Heart right ventricle (tissue), 16 donors: ENCODE results near the gene SLC6A9. TPM values are rescaled to one million over a fixed set of nuclear protein-coding genes. Genes with fewer than 3 reads are reported as not detected.

ENCODE experiments used
- ATAC-seq, 8 donors: fragments of 200-7000 bp; cut with Tn5 transposase; one replicate each; pipeline ENCODE4 v1.9.1; 2020; ENCODE audit warnings: mild to moderate bottlenecking in 8 of 8, moderate library complexity in 8 of 8, moderate number of reproducible peaks in 1 of 8
- DNase-seq, 2 donors: peaks; one replicate each; pipeline ENCODE4 v3.0.0-alpha.2; 2020
- H3K27ac ChIP-seq, 10 donors: fragments of 200-600 bp; sonication (generic) in 2 of 10; one replicate each; pipeline versions ENCODE4 v1.5.0 to v1.8.0; 2020 to 2022; ENCODE audit warnings: mild to moderate bottlenecking in 3 of 10
- H3K27me3 ChIP-seq, 7 donors: fragments of 200-600 bp; one replicate each; pipeline ENCODE4 v1.8.0; 2021 to 2022; ENCODE audit warnings: mild to moderate bottlenecking in 2 of 7
- H3K36me3 ChIP-seq, 9 donors: fragments of 200-600 bp; sonication (generic) in 1 of 9; one replicate each; pipeline versions ENCODE4 v1.5.0 to v1.8.0; 2020 to 2022; ENCODE audit warnings: mild to moderate bottlenecking in 2 of 9
- H3K4me1 ChIP-seq, 9 donors: fragments of 200-600 bp; sonication (generic) in 1 of 9; one replicate each; pipeline versions ENCODE4 v1.5.0 to v1.8.0; 2020 to 2022; ENCODE audit warnings: mild to moderate bottlenecking in 4 of 9
- H3K4me3 ChIP-seq, 10 donors: fragments of 200-600 bp; sonication (generic) in 2 of 10; one replicate each; pipeline versions ENCODE4 v1.5.0 to v1.8.0; 2020 to 2022; ENCODE audit warnings: mild to moderate bottlenecking in 7 of 10, moderate library complexity in 2 of 10
- H3K9me3 ChIP-seq, 11 donors: fragments of 200-600 bp in 10 of 11; sonication (generic) in 2 of 11; one replicate each; pipeline versions ENCODE4 v1.5.0 to v1.8.0; 2013 to 2022; ENCODE audit warnings: mild to moderate bottlenecking in 2 of 11, control low read depth in 1 of 11, moderate library complexity in 1 of 11
- WGBS, 2 donors: extraction: QIAGEN DNeasy Blood & Tissue Kit; methylation state at CpG; one replicate each; pipeline ENCODE4 v1.1.7; 2013; ENCODE audit warnings: inconsistent platforms in 1 of 2; 5-methylcytosine and 5-hydroxymethylcytosine counted together
- intact Hi-C, 10 donors: fragments of 100-400 bp; cut with DNase I; formaldehyde crosslinking; loops; one replicate each; pipeline versions ENCODE4 v1.11.1 to v1.14.2; 2022
- polyA plus RNA-seq, 2 donors: library from polyadenylated mRNA; stranded (reverse); fragments of 200-250 nt; gene quantifications; one replicate each; pipeline ENCODE4 v1.2.3, GENCODE V29; 2013
- total RNA-seq, 10 donors: library from RNA; stranded (reverse); fragmentation: NEBNext Ultra II Directional in 3 of 10; extraction: Animal tissue kit (Norgen Biotek cat#: 25700) in 3 of 10; gene quantifications; one replicate each; pipeline versions ENCODE4 v1.2.1 to v1.2.4, GENCODE V29; 2021 to 2023
- TF ChIP-seq, protein P1 (sequence below), 9 donors: fragments of 200-600 bp; sonication (generic) in 2 of 9; IDR thresholded peaks; one replicate each; pipeline versions ENCODE4 v1.5.0 to v1.8.0; 2021 to 2022; ENCODE audit warnings: antibody characterized with exemption in 9 of 9, mild to moderate bottlenecking in 5 of 9, moderate library complexity in 1 of 9
- donor health status: Arrhythmogenic right ventricular cardiomyopathy.
- donor health status: ischemic (EF 13 %, LVEDD 7.1; RV severe dilation, severe dysfunction).
- donor health status: healthy with polysubstance abuse.
- donor health status: DM: no; HTN: yes; CAD: no.
- donor health status: DM: no; HTN: no; CAD: no.
- donor health status: ischemic (EF 25% LVEDD 6.9; RV normal size, moderate dysfunction).
- donor health status: ischemic (EF 25% LVEDD 5.7; RV mildly dilated, moderate dysfunction).
- donor health status: healthy.
- donor health status: DM: yes; HTN: yes; CAD: no.
- donor health status: Ischemic cardiomyopathy.
- donor health status: ischemic (EF 35%, LVEDD 5.7; RV mildly dilated, moderate dysfunction).
- donor health status: nonischemic (EF 11% LVEDD 7.7; RV severe dilation, severe dysfunction).
- donor health status: DM: yes; HTN: yes; CAD: no.
- donor health status: PGD.
- donor health status: ischemic (EF 29% LVEDD 5.4; RV normal size, mild dysfunction).
- donor health status: nonischemic (EF 23%, LVEDD 6.1; RV moderate dilation, normal function).

SLC6A9 gene
- total and polyA plus RNA-seq, 12 donors: 0.32 to 1.7 (median 0.96) TPM

- ATAC-seq (no peak), DNase-seq (no peak)
- Histone ChIP-seq H3K9me3 (no peaks in the 10 kb centered on the region), H3K36me3 (no peaks in the 10 kb centered on the region), H3K4me1 (peaks cover 0 to 16% (median 0%) of the 10 kb centered on the region in 9 donors), H3K4me3 (no peak overlapping the region), H3K27ac (no peak overlapping the region), H3K27me3 (peaks cover 0 to 5% (median 0%) of the 10 kb centered on the region in 7 donors)
- intact Hi-C loops: no loop called here
- TF ChIP-seq, protein P1, sequence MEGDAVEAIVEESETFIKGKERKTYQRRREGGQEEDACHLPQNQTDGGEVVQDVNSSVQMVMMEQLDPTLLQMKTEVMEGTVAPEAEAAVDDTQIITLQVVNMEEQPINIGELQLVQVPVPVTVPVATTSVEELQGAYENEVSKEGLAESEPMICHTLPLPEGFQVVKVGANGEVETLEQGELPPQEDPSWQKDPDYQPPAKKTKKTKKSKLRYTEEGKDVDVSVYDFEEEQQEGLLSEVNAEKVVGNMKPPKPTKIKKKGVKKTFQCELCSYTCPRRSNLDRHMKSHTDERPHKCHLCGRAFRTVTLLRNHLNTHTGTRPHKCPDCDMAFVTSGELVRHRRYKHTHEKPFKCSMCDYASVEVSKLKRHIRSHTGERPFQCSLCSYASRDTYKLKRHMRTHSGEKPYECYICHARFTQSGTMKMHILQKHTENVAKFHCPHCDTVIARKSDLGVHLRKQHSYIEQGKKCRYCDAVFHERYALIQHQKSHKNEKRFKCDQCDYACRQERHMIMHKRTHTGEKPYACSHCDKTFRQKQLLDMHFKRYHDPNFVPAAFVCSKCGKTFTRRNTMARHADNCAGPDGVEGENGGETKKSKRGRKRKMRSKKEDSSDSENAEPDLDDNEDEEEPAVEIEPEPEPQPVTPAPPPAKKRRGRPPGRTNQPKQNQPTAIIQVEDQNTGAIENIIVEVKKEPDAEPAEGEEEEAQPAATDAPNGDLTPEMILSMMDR (IDR thresholded peaks at IDR 0.05): no peak
- 39 to 50% methylated on average over 1 of the region's 1 CpG for WGBS, 2 donors
Observed at GRCh38 chr1:44076066-44076465, 44.8 kb upstream of the SLC6A9 start.

GRCh38 chr1:44074415-44074814 lies 43.2 kb upstream of the SLC6A9 start:
- Histone ChIP-seq H3K27ac (no peak overlapping the region), H3K4me1 (peaks cover 0 to 19% (median 0%) of the 10 kb centered on the region in 9 donors), H3K4me3 (no peak overlapping the region), H3K27me3 (peaks cover 0 to 5% (median 0%) of the 10 kb centered on the region in 7 donors), H3K36me3 (no peaks in the 10 kb centered on the region), H3K9me3 (no peaks in the 10 kb centered on the region)
- intact Hi-C loops: no loop called here
- ATAC-seq (no peak), DNase-seq (no peak)
- WGBS, 2 donors: 62 to 73% methylated on average over 3 of the region's 3 CpGs
- TF ChIP-seq, protein P1 (IDR thresholded peaks at IDR 0.05): no peak

DNA sequence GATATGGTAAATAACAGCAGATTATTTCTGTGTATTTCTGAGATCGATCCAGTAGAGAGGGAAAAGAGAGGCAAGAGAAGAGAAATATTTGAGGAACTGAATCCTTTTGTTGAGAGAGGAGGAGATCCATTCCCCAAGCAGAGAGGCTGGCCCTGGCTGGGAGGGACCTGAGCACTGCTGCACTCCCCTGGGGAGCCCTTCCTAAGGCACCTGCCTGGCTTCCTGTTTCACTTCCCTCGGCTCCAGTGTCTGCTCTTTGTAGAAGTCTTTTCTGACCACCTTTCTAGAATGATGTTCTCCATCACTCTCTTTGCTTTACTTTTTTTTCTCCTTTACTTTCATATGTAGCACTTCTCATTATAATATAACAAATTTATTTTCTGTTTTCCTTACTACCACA lies 42.3 kb upstream of the SLC6A9 start:
- Histone ChIP-seq H3K4me1 (peaks cover 0 to 25% (median 0%) of the 10 kb centered on the region in 9 donors), H3K27me3 (peaks cover 0 to 5% (median 0%) of the 10 kb centered on the region in 7 donors), H3K27ac (no peak overlapping the region), H3K36me3 (no peaks in the 10 kb centered on the region), H3K9me3 (no peaks in the 10 kb centered on the region), H3K4me3 (no peak overlapping the region)
- TF ChIP-seq, protein P1 (IDR thresholded peaks at IDR 0.05): no peak
- intact Hi-C loops: no loop called here
- no peak for ATAC-seq
- DNase-seq: no peak
- WGBS, 2 donors: 70 to 78% methylated on average over 2 of the region's 2 CpGs

DNA sequence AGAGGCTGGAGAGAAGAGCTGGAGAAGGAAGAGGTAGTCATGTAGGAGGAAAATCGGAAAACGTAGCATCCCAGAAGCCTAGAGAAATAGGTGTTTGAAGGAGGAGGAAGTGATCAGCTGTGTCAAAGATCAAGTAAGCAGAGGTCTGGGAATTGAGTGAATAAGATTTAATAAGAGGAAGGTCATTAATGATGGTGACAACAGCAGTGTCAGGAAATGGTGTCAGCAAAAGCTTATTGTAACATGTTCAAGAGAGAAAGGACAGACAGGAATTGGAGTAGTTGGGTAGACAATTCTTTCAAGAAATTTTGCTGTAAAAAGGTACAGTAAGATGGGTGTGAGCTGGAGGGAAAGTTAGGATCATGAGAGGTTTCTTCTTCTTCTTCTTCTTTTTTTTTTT lies 41.6 kb upstream of the SLC6A9 start:
- peaks cover 0 to 31% (median 0%) of the 10 kb centered on the region in 9 donors for H3K4me1 ChIP-seq
- TF ChIP-seq, protein P1 (IDR thresholded peaks at IDR 0.05): no peak
- H3K9me3 ChIP-seq: no peaks in the 10 kb centered on the region
- no peak overlapping the region for H3K27ac ChIP-seq
- H3K27me3 ChIP-seq: peaks cover 0 to 5% (median 0%) of the 10 kb centered on the region in 7 donors
- 75 to 86% methylated on average over 2 of the region's 2 CpGs for WGBS, 2 donors
- H3K36me3 ChIP-seq: no peaks in the 10 kb centered on the region
- no peak for DNase-seq
- intact Hi-C loops: no loop called here
- no peak overlapping the region for H3K4me3 ChIP-seq
- ATAC-seq: no peak
